B cell (primary cell): ENCODE measurements around the gene SLC41A3. TPM values are rescaled to one million over a fixed set of nuclear protein-coding genes. Genes with fewer than 3 reads are reported as not detected.
A peak's percentile ranks its signal among the peaks of the same experiment; 100 is the strongest.

Experiments used
- ATAC-seq: fragments of 200-7000 bp; cut with Tn5 transposase; one replicate; pipeline ENCODE4 v1.10.0; 2021; ENCODE audit warnings: low read depth, mild to moderate bottlenecking, moderate number of reproducible peaks, moderate library complexity
- CTCF ChIA-PET: fragments of 350-600 bp; sonication (Branson Sonifier 250); formaldehyde crosslinking; loops from one replicate; lab custom pipeline; 2021; ENCODE audit warnings: antibody characterized with exemption, inconsistent platforms; lab: Charles Lee
- POLR2A ChIA-PET: fragments of 350-600 bp; sonication (Branson Sonifier 250); formaldehyde crosslinking; loops from one replicate; lab custom pipeline; 2021; ENCODE audit warnings: antibody characterized with exemption; lab: Charles Lee
- DNase-seq: peaks from one replicate; pipeline ENCODE4 v3.0.0; 2013
- H2AFZ ChIP-seq: 2 replicates; pipeline ENCODE4 v1.6.1; 2012; ENCODE audit warnings: mild to moderate bottlenecking, low read depth, low read length; ENCODE audit not compliant: insufficient read depth, poor library complexity, severe bottlenecking
- H3K27ac ChIP-seq, 2 donors: 1 replicate in 1 of 2; 2 replicates in 1 of 2; pipeline ENCODE4 v1.5.1; 2012 to 2013; ENCODE audit warnings: low read length in 2 of 2, mild to moderate bottlenecking in 2 of 2, moderate library complexity in 1 of 2
- H3K27me3 ChIP-seq, 4 experiments: fragments of 200-600 bp in 1 of 4; sonication (generic) in 1 of 4; replicated peaks in 1 of 4; 1 replicate in 2 of 4; 2 replicates in 2 of 4; pipeline versions ENCODE4 v1.6.1 to v1.7.0; 2013 to 2016; ENCODE audit warnings: low read length in 3 of 4, mild to moderate bottlenecking in 2 of 4, mixed read lengths in 1 of 4, moderate library complexity in 1 of 4; ENCODE audit not compliant: insufficient read depth in 4 of 4, control insufficient read depth in 3 of 4; ENCODE audit errors: control extremely low read depth in 1 of 4
- H3K36me3 ChIP-seq, 2 experiments: replicated peaks in 1 of 2; 1 replicate in 1 of 2; 2 replicates in 1 of 2; pipeline versions ENCODE4 v1.6.1 to v1.7.1; 2013; ENCODE audit warnings: low read length in 1 of 2; ENCODE audit not compliant: insufficient read depth in 2 of 2, control insufficient read depth in 1 of 2; ENCODE audit errors: control extremely low read depth in 1 of 2, extremely low read depth in 1 of 2
- H3K4me1 ChIP-seq, 2 donors: fragments of 200-600 bp in 1 of 2; sonication (generic) in 1 of 2; 1 replicate in 1 of 2; 2 replicates in 1 of 2; pipeline versions ENCODE4 v1.5.1 to v1.6.1; 2013 to 2017; ENCODE audit warnings: low read length in 2 of 2; ENCODE audit not compliant: control insufficient read depth in 2 of 2, insufficient read depth in 2 of 2
- H3K4me2 ChIP-seq: replicated peaks from 2 replicates; pipeline ENCODE3; 2012; ENCODE audit warnings: mild to moderate bottlenecking, low read depth, low read length; ENCODE audit not compliant: poor library complexity, severe bottlenecking
- H3K4me3 ChIP-seq, 5 experiments: fragments of 200-600 bp in 1 of 5; sonication (generic) in 1 of 5; 1 replicate in 3 of 5; 2 replicates in 2 of 5; pipeline versions ENCODE4 v1.5.1 to v1.7.0; 2011 to 2016; ENCODE audit warnings: low read length in 4 of 5, mild to moderate bottlenecking in 4 of 5, low read depth in 2 of 5, control low read depth in 1 of 5, moderate library complexity in 1 of 5; ENCODE audit not compliant: insufficient read depth in 1 of 5; ENCODE audit errors: control extremely low read depth in 1 of 5, extremely low read depth in 1 of 5
- H3K79me2 ChIP-seq: fragments of 200-600 bp; sonication (generic); one replicate; pipeline ENCODE4 v1.6.0; 2016; ENCODE audit warnings: low read length; ENCODE audit not compliant: control insufficient read depth, insufficient read depth
- H3K9ac ChIP-seq: fragments of 200-600 bp; sonication (generic); 2 replicates; pipeline ENCODE4 v1.6.1; 2017; ENCODE audit warnings: mild to moderate bottlenecking, low read length, moderate library complexity
- H3K9me3 ChIP-seq, 3 donors: one replicate each; pipeline versions ENCODE4 v1.6.1 to v1.7.1; 2013; ENCODE audit warnings: low read length in 2 of 3; ENCODE audit not compliant: control insufficient read depth in 2 of 3, insufficient read depth in 1 of 3; ENCODE audit errors: control extremely low read depth in 1 of 3
- H4K20me1 ChIP-seq: 2 replicates; pipeline ENCODE4 v1.6.0; 2012; ENCODE audit warnings: mild to moderate bottlenecking, low read length; ENCODE audit not compliant: insufficient read depth, control insufficient read depth, poor library complexity, severe bottlenecking
- H3K27ac Mint-ChIP-seq: one replicate; pipeline ENCODE4 v1.8.0; 2021; ENCODE audit warnings: mixed read lengths
- H3K27me3 Mint-ChIP-seq: one replicate; pipeline ENCODE4 v1.8.0; 2021; ENCODE audit warnings: mixed read lengths
- H3K4me1 Mint-ChIP-seq: one replicate; pipeline ENCODE4 v1.8.0; 2021; ENCODE audit warnings: mixed read lengths
- H3K4me3 Mint-ChIP-seq: one replicate; pipeline ENCODE4 v1.8.0; 2021; ENCODE audit warnings: mixed read lengths
- H3K9me3 Mint-ChIP-seq: one replicate; pipeline ENCODE4 v1.8.0; 2022; ENCODE audit warnings: mixed read lengths; ENCODE audit not compliant: insufficient read depth
- EZH2 ChIP-seq: IDR thresholded peaks from 2 replicates; pipeline ENCODE4 v1.6.1; 2012; ENCODE audit warnings: borderline replicate concordance, low read depth, mild to moderate bottlenecking, moderate library complexity, low read length; ENCODE audit not compliant: insufficient read depth, poor library complexity, severe bottlenecking
- WGBS: methylation state at CpG from one replicate; pipeline ENCODE4 v1.1.5; 2013; ENCODE audit warnings: missing lambda C conversion rate; ENCODE audit not compliant: insufficient coverage; 5-methylcytosine and 5-hydroxymethylcytosine counted together
- intact Hi-C: fragments of 100-400 bp; cut with micrococcal nuclease; formaldehyde crosslinking; loops from one replicate; pipeline ENCODE4 v1.10.0; 2022
- polyA plus RNA-seq: library from polyadenylated mRNA; depleted of rRNA; stranded (reverse); fragments of >200 nt; gene quantifications from 2 replicates; pipeline ENCODE4 v1.2.3, GENCODE V29; 2012
- total RNA-seq, 2 donors: library from RNA; stranded (reverse); fragments of 120-200 nt in 1 of 2; gene quantifications; 1 replicate in 1 of 2; 2 replicates in 1 of 2; pipeline versions ENCODE4 v1.2.3 to v1.2.4, GENCODE V29; 2013 to 2022
- TF ChIP-seq, protein P1 (sequence below): fragments of 200-600 bp; IDR thresholded peaks from one replicate; pipeline ENCODE4 v1.8.0; 2022; ENCODE audit warnings: antibody characterized with exemption, mild to moderate bottlenecking

The SLC41A3 gene
- total and polyA plus RNA-seq, 2 donors (not counting 1 experiment from before 2014, with no cell fraction given): 34.2 to 39.3 TPM

DNA sequence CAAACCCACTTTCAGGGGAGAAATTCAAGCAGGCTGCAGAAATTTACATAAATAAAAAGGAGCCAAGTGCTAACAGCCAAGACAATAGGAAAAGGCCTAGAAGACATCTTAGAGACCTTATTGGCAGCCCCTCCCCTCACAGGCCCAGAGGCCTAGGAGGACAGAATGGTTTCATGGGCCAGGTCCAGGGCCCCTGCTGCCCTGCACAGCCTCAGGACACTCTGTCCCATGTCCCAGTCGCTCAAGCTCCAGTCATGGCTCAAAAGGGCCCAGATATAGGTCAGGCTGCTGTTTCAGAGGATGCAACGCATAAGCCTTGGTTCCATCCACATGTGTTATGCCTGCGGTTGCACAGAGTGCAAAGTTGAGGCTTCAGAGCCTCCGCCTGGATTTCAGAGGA, 55.8 kb downstream of the SLC41A3 start:
- Mint-ChIP-seq H3K27me3 (no peaks in the 10 kb centered on the region), H3K9me3 (peaks cover 6% of the 10 kb centered on the region), H3K4me3 (no peak overlapping the region), H3K27ac (no peak overlapping the region), H3K4me1 (peaks cover 14% of the 10 kb centered on the region)
- H3K27ac ChIP-seq: no peak overlapping the region
- H3K9me3 ChIP-seq: peaks cover 0 to 11% (median 10%) of the 10 kb centered on the region in 3 donors
- no peaks in the 10 kb centered on the region for H4K20me1 ChIP-seq
- ChIA-PET CTCF (no interaction called here), POLR2A (no interaction called here)
- no peak for TF ChIP-seq EZH2
- TF ChIP-seq, protein P1, sequence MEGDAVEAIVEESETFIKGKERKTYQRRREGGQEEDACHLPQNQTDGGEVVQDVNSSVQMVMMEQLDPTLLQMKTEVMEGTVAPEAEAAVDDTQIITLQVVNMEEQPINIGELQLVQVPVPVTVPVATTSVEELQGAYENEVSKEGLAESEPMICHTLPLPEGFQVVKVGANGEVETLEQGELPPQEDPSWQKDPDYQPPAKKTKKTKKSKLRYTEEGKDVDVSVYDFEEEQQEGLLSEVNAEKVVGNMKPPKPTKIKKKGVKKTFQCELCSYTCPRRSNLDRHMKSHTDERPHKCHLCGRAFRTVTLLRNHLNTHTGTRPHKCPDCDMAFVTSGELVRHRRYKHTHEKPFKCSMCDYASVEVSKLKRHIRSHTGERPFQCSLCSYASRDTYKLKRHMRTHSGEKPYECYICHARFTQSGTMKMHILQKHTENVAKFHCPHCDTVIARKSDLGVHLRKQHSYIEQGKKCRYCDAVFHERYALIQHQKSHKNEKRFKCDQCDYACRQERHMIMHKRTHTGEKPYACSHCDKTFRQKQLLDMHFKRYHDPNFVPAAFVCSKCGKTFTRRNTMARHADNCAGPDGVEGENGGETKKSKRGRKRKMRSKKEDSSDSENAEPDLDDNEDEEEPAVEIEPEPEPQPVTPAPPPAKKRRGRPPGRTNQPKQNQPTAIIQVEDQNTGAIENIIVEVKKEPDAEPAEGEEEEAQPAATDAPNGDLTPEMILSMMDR: no peak
- H3K79me2 ChIP-seq: no peaks in the 10 kb centered on the region
- H3K4me2 ChIP-seq: no peak overlapping the region
- H3K4me3 ChIP-seq: no peak overlapping the region
- no peak for DNase-seq
- intact Hi-C loops: no loop called here
- H3K27me3 ChIP-seq: no peaks in the 10 kb centered on the region
- WGBS: 95% methylated on average over 4 of the region's 4 CpGs
- H3K9ac ChIP-seq: no peak overlapping the region
- no peak for ATAC-seq
- H2AFZ ChIP-seq: no peak overlapping the region
- H3K36me3 ChIP-seq: peaks cover 0 to 17% of the 10 kb centered on the region in 2 experiments
- peaks cover 0 to 17% of the 10 kb centered on the region in 2 donors for H3K4me1 ChIP-seq

DNA sequence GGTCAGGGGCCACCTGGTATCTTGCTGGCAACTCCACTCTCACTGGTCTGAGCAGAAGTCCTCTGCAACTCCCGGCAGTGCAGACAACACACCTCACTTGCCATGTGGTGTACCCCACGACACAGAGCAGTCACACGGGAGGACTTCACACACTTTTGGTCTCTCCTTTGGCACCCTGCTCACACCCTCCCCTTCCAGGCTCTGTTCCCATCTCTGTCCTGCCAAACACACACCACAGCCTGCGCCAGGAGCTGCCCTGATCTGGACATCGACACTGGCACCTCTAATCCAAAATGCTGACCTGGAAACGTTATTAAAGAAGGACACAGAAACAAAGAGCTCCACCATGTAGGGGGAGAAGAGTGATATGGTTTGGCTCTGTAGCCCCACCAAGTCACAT, 57.2 kb downstream of the SLC41A3 start:
- Histone ChIP-seq H3K4me3 (no peak overlapping the region), H3K27me3 (no peaks in the 10 kb centered on the region), H3K9ac (no peak overlapping the region), H3K4me2 (no peak overlapping the region), H2AFZ (no peak overlapping the region), H3K79me2 (no peaks in the 10 kb centered on the region), H3K27ac (no peak overlapping the region), H3K36me3 (peaks cover 0 to 17% of the 10 kb centered on the region in 2 experiments), H4K20me1 (no peaks in the 10 kb centered on the region), H3K4me1 (peaks cover 0 to 17% of the 10 kb centered on the region in 2 donors), H3K9me3 (peaks cover 0 to 11% (median 10%) of the 10 kb centered on the region in 3 donors)
- ChIA-PET CTCF (no interaction called here), POLR2A (no interaction called here)
- TF ChIP-seq, protein P1: no peak
- no peak for TF ChIP-seq EZH2
- intact Hi-C loops: no loop called here
- WGBS: 94% methylated on average over 4 of the region's 6 CpGs
- H3K4me3 Mint-ChIP-seq: peak overlapping the region; percentile 16
- H3K27ac Mint-ChIP-seq: peak overlapping the region; percentile 78
- peaks cover 6% of the 10 kb centered on the region for H3K9me3 Mint-ChIP-seq
- no peaks in the 10 kb centered on the region for H3K27me3 Mint-ChIP-seq
- ATAC-seq (no peak), DNase-seq (no peak)
- H3K4me1 Mint-ChIP-seq: peaks cover 14% of the 10 kb centered on the region
